Measurements from ENCODE around the gene PLA2G4B.
A peak's percentile ranks its signal among the peaks of the same experiment; 100 is the strongest.

PLA2G4B gene

DNA sequence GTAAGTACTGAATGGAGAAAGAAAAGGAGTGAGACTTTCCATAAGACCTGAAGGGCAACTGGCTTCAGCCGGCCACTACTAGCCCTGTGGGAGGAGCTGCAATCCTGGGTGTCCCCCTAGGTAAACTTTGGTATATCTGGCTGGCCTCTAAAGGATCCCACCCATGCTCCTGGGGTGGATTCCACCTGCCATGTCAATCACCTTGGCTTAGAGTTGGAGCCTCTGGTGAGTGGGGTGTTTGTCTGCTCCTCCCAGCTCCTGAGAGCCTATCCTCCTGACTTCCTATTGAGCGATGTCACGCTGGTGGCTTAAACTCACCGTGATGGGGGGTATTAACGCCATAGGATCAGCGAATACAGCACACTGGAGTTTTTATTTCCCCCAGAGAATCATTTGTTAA is 52.6 kb downstream of the PLA2G4B start:
- no peak for DNase-seq

DNA sequence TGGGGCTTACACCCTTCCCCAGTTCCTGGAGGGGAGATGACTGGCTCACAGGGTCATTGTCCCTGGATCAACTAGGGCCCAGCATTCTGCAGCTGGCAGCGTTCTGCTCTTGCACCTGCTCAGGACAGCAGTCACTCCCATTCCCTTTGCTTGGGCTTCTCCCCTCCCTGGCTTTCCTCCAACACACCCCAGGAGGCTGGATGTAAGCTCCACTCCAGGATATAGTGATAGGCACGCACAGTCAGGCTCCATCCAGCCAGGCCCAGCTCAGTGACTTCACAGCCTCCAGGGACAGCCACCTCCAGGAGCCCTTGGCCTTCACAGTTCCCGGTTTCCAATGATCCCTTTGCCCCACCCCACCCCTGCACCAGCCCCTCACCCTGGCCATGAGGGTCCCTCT is 53.3 kb downstream of the PLA2G4B start:
- DNase-seq, result no peak

DNA sequence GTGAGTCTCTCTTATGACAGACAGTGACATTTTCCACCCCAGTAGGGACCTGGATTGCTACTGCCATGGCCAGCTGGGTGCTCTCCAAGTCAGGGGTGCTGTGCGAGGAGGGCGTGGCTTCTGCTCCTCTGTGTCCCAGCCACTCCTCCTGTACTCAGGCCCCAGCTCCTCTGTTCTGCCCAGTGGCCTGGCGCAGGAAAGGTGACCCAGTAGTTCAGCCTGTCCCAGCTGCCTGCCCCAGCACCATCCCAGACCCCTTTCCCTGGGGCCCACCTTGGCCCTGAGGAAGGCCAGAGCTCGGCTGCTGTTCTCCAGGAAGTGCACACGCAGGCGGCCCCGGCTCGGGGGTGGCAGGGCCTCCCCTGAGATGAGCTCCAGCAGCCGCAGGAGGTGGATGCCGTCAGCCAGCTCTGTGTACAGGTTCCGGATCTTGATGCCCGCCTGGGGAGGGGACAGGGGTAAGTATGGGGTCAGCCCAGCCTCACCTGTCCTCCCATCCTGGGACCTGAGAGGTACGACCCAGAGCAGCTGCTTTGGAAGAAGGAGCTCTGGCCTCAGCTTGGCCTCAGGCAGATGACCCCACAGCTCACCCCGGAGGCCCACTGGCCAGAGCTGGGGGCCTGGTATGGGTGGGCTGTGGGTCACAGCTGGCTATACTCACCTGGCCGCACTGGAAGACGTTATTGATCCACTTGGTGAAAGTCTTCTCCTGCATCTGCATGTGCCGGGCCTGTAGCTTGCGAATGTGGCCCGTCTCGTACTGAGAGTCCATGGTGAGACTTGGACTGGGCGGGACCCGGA is 54.2 kb downstream of the PLA2G4B start:
- no peak for DNase-seq

DNA sequence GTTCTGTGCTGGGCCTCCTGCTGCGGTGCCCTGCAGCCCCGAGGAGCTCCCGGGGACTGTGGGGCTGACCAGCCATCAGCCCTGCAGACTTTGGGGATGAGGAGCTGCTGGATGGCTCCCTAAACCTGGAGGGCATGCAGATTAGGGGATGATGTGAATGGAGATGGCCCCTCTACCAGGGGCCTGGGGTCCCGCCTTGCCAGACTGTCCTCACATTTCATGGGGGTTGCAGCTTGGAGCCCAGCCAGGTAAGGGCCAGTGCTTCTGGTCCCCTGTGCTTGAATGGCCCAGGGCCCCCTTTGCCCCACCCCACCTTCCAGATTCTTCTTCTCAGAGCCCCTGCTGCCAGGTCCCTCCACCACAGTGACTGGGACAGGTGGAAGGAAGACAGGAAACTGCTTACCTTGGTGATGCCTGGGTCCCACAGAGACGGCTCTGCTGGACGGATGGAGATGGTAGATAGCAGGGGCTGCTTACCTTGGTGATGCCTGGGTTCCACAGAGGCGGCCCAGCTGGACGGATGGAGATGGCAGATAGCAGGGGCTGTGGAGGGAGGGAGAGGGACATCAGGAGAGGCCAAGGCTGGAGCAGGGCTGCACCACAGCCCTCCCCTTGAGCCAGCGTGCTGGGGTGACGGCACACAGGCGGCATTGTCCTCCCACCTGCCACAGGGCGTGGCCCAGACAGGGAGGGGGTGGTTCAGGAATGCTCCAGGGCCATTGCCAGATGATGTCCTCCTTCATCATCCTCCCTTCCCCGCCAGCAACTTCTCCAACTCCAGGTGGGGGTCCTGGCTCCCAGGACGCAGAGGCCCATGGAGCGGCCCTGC is 55.0 kb downstream of the PLA2G4B start, which contains the start of gene SPTBN5:
SPTBN5 (minus strand) TSS at position 632 of the 829 bp plus-strand sequence; CDS start at position 76, 556 bp downstream.
- DNase-seq, result no peak

DNA sequence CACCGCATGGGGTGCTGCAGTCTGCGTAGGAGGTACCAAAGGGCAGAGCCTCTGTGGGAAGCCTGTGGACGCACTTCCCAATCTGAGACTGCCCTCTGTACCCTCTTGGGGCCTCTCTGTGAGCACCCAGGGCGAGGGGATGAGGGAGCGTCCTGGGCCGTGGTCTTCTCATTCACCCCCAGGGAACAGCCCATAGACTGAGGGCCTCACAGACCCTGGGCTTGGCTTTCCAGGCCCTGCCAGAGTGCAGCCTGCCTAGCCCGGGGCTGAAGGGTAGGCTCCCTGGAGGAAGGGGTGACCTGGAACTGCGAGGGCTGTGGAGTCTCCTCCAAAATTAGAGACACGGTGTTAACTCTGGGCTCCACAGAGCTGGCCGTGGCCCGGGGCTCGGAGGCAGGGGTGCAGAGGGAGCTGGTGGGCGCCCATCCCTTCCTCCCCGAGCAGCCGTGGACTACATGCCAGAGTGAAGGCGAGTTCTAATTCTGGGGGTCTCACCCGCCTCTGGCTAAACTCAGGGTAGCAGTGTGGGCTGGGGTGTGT is 55.7 kb downstream of the PLA2G4B start:
- DNase-seq, result no peak

DNA sequence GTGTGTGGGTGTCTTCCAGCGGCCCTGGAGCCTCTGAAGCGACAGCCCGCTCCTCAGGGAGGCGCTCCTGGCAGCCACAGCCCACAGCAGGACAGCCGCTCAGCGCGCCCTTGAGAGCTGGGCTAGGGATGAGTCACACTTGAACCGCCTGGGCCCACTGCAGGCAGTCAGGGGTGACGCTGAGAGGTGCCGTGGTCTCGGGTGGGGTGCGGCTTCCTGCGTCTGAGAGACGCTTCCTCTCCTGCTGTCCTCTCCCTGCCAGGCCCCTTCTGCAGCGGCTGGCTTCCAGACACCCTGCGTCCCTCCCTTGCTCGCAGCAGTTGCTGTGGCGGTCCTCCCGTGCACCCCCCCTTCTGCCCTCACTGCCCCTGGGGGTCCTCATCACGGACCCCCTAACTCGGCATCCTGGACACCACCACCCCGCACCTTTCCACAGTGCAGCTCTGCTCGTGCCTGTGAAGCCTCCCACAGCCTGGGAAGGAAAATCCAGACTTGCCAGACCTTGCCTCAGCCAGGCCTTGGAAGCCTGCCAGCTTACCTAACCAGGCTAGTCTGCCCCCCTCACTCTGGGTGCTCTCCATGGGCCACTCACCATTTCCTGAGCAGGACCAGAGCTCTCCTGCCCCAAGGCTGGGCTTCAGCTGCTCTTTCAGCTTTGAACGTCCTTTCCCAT is 56.3 kb downstream of the PLA2G4B start:
- peak; percentile 72 for DNase-seq

DNA sequence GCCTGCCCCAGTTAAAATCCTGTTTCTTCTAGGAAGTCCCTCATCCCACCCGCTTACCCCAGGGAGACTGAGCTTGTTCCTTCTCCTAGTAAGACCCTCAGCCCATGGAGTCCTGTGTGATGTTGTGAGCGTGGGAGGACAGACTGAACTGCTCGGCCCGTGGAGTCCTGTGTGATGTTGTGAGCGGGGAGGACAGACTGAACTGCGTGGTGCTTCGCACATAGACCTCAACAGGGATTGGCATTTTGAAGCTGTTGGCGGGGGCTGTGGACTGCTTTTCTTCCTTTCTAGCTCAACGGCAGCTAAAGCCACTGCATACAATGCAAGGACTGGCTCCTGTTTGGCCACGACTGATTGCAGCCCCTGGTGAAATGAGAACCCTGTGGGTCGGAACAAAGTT is 56.8 kb downstream of the PLA2G4B start:
- no peak for DNase-seq

DNA sequence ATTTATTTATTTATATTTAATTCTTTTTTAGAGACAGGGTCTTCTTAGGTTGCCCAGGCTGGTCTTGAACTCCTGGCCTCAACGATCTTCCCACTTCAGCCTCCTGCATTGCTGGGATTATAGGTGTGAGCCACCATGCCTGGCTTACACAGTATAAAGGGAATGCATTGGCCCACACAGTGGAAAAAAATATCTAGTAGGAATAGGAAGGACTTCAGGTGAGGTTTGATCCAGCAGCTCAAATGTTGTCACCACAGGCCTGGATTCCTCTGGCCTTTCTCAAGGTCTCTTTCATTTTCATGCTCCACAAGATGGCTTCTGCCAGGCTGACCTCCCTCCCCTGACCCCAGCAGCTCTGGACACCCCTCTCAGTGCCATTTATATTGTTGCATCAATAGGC is 57.3 kb downstream of the PLA2G4B start:
- DNase-seq, result no peak

DNA sequence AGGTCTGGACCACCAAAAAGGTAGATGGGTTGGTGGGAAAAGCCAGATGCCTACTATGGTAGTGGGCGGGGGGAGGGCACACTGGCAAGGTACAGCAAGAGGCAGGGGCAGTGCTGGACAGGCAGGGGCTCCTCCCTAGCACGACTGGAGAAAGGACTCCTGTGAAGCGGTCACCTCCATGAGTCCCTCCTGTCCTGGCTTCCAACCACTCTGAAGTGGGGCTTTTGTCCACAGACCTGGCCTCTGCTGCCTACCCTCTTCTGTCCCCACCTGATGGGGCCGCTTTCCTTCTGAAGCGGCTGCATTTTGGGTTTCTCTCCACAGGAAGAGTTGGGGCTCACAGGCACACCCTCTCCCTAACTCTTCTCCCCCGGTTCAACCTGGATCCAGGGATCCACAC is 57.9 kb downstream of the PLA2G4B start:
- no peak for DNase-seq

DNA sequence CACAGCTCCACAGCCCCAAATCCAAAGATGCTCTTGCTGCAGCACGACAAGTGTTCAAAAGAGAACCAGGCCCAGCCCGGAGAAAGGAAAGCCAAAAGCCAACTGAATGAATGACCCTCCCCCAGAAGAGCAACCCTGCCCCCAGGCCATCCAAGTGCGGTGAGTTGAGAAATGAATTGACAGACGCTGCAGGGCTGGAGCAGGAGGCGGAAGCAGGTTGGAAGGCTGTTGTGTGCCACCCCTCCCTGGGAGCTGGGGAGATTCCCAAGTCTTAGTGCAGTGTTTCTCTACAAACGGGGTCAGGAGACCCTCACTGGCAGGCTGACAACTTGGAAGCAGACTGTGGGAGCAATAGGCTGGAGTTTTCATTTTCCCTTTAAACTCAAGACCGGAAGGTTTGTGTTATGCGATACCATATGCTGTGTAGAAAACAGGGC is 58.7 kb downstream of the PLA2G4B start:
- no peak for DNase-seq
